Stimulated activated CD4-positive, alpha-beta T cell treated with anti-CD3 and anti-CD28 coated beads, Interleukin-1b, Interleukin-23, amount 100 ng/mL, for 1 hour (primary cell): ENCODE data around the gene BRME1.

Experiments used
- DNase-seq, 2 donors: peaks; one replicate each; pipeline ENCODE4 v3.0.0-alpha.2; 2020; ENCODE audit warnings: low read depth in 2 of 2

The BRME1 gene

GRCh38 chr19:13905634-13906520 is at the start of gene BRME1, which contains the start of gene CC2D1A:
TSS of gene BRME1 (minus strand) at chr19:13906117. CDS start at chr19:13904892, 1,225 bp downstream.
TSS of gene CC2D1A (plus strand) at chr19:13906201. CDS start at chr19:13906442, 241 bp downstream.
- DNase-seq: peak; percentile 79 to 90

- DNase-seq: no peak
Observed at GRCh38 chr19:13954185-13954584, 48.3 kb upstream of the BRME1 start.

GRCh38 chr19:13952931-13953531 is 47.1 kb upstream of the BRME1 start:
- no peak for DNase-seq

- DNase-seq: peak; percentile 93 to 97
Observed at GRCh38 chr19:13952154-13952930, 46.4 kb upstream of the BRME1 start, which contains the start of gene DCAF15. TSS of gene DCAF15 (plus strand) at chr19:13952509. CDS start at chr19:13952513, 4 bp downstream.

GRCh38 chr19:13951799-13952153 is 45.9 kb upstream of the BRME1 start:
- no peak for DNase-seq

GRCh38 chr19:13951043-13951442 is 45.1 kb upstream of the BRME1 start:
- DNase-seq: no peak

- no peak for DNase-seq
Observed at GRCh38 chr19:13946414-13946813, 40.5 kb upstream of the BRME1 start.

- DNase-seq: no peak
Observed at GRCh38 chr19:13942023-13942684, 36.2 kb upstream of the BRME1 start.

- no peak for DNase-seq
Observed at GRCh38 chr19:13938301-13939064, 32.6 kb upstream of the BRME1 start, which contains the start of gene PODNL1. TSS of gene PODNL1 (minus strand) at chr19:13938417. CDS start at chr19:13938181, 236 bp downstream.

- DNase-seq: no peak
Observed at GRCh38 chr19:13937479-13938300, 31.8 kb upstream of the BRME1 start.

- DNase-seq: no peak
Observed at GRCh38 chr19:13935765-13936510, 30.0 kb upstream of the BRME1 start.

GRCh38 chr19:13934785-13935109 is 28.8 kb upstream of the BRME1 start:
- no peak for DNase-seq

GRCh38 chr19:13932911-13933393 is 27.0 kb upstream of the BRME1 start:
- DNase-seq: no peak

GRCh38 chr19:13932149-13932637 is 26.3 kb upstream of the BRME1 start:
- DNase-seq: no peak

- no peak for DNase-seq
Observed at GRCh38 chr19:13931391-13932148, 25.7 kb upstream of the BRME1 start.

GRCh38 chr19:13930402-13930801 is 24.5 kb upstream of the BRME1 start:
- DNase-seq: no peak

GRCh38 chr19:13929956-13930355 is 24.0 kb upstream of the BRME1 start:
- no peak for DNase-seq

- DNase-seq: no peak
Observed at GRCh38 chr19:13929340-13929739, 23.4 kb upstream of the BRME1 start.
